T-helper 2 cell treated with Interferon-gamma antibody and Interleukin-4, amounts not matched to agents 100 ng/mL and 5 ng/mL, for 36 hours (primary cell): ENCODE data around the gene TRIOBP. TPM values are rescaled to one million over a fixed set of nuclear protein-coding genes. Genes with fewer than 3 reads are reported as not detected.

Experiments used
- intact Hi-C: fragments of 100-400 bp; cut with micrococcal nuclease; formaldehyde crosslinking; loops from one replicate; pipeline ENCODE4 v1.15.1; 2023
- total RNA-seq: library from RNA; stranded (reverse); gene quantifications from 2 replicates; pipeline ENCODE4 v1.2.3, GENCODE V29; 2022

The TRIOBP gene
- total RNA-seq, 1 donor from 2014 or later = 48.6 TPM

DNA sequence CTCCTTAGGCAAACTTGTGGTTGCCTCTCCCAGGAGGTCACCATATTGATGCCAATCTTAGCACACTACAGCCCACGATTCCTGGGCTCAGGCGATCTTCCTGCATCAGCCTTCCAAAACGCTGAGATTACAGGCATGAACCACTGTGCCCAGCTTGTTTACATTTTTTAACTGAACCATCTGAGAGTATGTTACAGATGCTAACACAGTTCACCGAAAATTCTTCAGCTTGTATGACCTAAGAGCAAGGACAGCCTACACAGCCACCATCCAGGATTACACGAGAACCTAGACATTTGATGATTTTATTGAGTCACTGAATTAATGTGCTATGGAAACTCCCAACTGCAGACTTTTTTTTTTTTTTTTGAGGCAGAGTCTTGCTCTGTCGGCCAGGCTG lies 27.3 kb upstream of the TRIOBP start:
- intact Hi-C loops = no loop called here

- intact Hi-C loops = loop anchor here (10.0 kb wide), 1 partner anchor 172 kb away; the partner anchor contains the start of genes ANKRD54 and EIF3L
Observed at GRCh38 chr22:37672206-37672919, 24.5 kb upstream of the TRIOBP start.

- intact Hi-C loops = loop anchor here (10.0 kb wide), 1 partner anchor 172 kb away; the partner anchor contains the start of genes ANKRD54 and EIF3L
Observed at GRCh38 chr22:37672920-37673455, 23.9 kb upstream of the TRIOBP start.

DNA sequence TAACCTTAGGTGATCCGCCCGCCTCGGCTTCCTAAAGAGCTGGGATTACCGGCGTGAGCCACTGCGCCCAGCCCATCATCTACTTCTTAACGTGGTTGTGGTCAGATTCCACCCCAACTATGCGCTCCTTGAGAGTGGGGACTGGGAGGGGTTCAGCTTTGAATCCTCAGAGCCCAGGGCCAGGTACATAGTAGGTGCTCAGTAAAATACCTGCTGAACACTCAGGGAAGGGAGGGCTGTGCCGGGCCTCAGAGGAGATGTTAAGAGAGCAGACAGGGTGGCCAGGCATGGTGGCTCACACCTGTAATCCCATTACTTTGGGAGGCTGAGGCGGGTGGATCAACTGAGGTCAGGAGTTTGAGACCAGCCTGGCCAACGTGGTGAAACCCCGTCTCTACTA lies 22.6 kb upstream of the TRIOBP start:
- intact Hi-C loops = loop anchor here (10.0 kb wide), 1 partner anchor 171 kb away; the partner anchor contains the start of genes ANKRD54 and EIF3L

DNA sequence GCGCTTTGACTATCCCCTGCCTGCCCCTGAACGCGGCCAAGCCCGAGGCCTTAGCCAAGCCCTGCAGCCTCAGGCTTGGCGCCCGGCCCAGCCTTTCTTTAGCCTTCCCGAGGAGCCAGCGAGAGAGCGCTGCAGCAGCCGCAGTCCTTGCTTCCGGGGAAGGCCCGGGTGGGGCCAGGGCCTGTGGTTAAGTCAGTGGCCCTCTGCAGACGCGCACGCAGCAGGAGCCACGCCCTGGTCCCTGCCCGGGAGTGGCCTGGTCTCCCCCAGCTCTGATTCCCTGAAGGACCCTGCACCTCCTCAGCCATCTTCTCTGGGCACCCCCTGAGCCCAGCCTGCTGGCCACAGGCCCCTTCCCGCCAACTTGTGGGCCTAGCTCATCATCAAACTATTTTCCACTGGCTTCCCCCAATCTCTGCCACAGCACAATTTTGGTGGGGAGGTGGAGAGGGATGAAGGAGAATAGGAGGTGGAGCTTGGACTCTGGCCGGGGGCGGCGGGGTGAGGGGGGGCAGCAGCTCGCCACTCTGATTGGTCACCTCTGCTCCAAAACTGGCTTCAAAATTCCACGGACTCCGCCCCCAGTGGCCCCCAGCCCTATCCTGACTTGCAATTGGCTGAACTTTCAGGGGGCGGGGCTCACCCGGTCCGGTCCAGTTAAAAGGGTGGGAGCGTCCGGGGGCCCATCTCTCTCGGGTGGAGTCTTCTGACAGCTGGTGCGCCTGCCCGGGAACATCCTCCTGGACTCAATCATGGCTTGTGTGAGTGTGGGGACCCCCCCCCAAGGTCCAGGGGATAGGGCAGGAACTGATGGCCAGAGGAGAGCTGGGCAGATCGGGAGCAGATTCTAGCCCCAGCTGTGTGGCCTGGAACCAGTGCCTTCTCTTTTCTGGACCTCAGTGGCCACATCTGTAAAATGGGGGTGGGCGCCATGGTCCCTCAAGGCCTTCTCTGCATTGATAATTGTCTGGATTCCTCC lies 21.6 kb upstream of the TRIOBP start, which contains the start of gene LGALS1:
Gene LGALS1, plus strand, starts transcription at position 686 of the 979 bp plus-strand sequence. Its CDS starts 67 bp downstream, at position 753.
- intact Hi-C loops = loop anchor here (5.0 to 10.0 kb wide), 3 partner anchors 132 to 433 kb away; partner anchors contain the start of genes ANKRD54, EIF3L, GCAT and RAC2

DNA sequence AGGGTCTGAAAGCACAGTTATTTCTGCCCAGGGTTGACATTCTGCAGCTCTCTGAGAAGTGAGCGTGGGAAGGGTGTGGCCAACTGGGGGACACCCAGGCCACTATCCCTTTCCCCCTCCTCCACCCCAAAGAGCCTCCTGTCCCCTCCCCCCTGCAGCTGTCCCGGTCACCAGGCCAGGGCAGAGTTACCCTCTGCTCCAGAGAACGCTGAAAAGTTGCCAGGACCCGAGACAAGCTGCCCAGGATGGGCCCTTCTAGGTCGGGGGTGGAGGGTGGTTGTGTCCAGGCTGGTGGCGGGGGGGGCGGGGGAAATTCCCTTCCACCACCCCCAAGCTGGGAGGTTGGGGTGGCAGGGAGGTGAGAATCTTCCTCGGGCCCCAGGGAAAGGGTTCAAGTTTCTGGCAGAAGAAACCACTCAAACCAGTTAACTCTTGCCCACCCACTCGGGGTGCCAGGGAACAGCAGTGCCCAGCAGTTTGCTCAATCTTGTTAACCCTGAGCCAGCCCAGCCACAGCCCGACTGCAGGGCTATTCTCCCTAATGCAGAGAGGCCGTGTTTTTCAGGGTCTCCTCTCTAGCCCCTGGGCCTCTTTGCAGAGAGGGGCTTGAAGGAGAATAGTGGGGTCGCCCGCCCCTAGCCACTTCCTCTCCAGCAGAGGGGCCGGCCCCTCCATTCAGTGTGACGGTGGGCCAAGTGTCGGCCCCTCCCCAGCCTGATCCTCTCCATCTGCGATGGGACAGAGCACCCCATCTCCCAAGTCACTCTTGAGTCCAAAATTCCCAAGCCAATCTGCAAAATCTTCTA lies 20.7 kb upstream of the TRIOBP start:
- intact Hi-C loops = loop anchor here (5.0 to 10.0 kb wide), 3 partner anchors 131 to 434 kb away; partner anchors contain the start of genes ANKRD54, EIF3L, GCAT and RAC2

GRCh38 chr22:37676736-37677492 lies 19.9 kb upstream of the TRIOBP start:
- intact Hi-C loops = loop anchor here (1.0 to 10.0 kb wide), 6 partner anchors 19 to 435 kb away; partner anchors contain the start of genes ANKRD54, EIF3L, GCAT and GGA1

GRCh38 chr22:37677493-37677974 lies 19.3 kb upstream of the TRIOBP start:
- intact Hi-C loops = loop anchor here (1.0 to 10.0 kb wide), 6 partner anchors 19 to 435 kb away; partner anchors contain the start of genes ANKRD54, EIF3L, GCAT and GGA1

- intact Hi-C loops = loop anchor here (5.0 to 10.0 kb wide), 3 partner anchors 129 to 436 kb away; partner anchors contain the start of genes ANKRD54, EIF3L, GCAT and RAC2
Observed at GRCh38 chr22:37678372-37678771, 18.5 kb upstream of the TRIOBP start.

- intact Hi-C loops = loop anchor here (5.0 to 10.0 kb wide), 3 partner anchors 128 to 437 kb away; partner anchors contain the start of genes ANKRD54, EIF3L, GCAT and RAC2
Observed at GRCh38 chr22:37679670-37680069, 17.2 kb upstream of the TRIOBP start.

- intact Hi-C loops = no loop called here
Observed at GRCh38 chr22:37680191-37680851, 16.5 kb upstream of the TRIOBP start.

DNA sequence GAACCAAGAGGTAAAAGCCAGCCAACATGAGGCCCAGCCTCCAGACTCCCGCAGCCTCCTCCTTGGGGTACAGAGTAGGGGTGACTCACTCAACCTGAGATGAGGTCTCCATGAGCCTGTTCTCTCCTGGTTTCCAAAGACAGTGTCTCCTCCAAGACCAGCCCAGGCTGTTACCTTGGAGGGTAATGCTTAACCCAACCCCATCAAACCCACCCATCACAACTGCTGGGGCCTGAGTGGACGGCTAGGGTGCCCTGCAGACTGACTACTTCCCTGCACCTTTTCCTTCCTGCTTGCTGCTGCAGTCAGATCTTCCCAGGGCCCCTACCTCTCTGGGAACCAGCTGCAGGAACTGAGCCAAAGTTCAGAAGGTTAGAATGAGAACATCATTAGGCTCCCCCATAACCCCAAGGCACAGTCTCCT lies 15.8 kb upstream of the TRIOBP start:
- intact Hi-C loops = loop anchor here (1.0 kb wide), 2 partner anchors 38 to 58 kb away; no protein-coding TSS in a partner anchor

DNA sequence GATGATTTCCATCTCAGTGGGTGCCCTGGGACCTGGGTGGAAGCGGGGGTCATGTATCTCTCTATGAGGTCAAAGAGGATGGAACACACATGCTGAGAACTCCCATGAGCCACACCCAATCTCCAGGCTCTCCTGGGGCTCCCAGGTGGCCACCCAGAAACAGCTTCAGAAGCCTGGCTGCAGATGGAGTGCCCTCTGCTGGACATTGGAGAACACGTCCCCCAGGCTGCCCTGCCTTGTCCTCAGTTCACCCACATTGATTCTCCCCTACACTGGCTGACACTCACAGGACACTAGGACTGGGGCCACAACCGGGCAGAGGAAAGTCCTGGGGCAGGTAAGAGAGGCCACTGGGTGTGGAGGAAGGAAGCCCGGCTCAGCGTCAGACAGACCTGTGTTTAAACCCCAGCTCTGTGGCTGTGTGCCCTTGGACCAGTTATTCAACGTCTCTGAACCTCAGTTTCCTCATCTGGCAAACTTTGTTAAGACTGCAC lies 15.2 kb upstream of the TRIOBP start:
- intact Hi-C loops = loop anchor here (1.0 kb wide), 2 partner anchors 38 to 58 kb away; no protein-coding TSS in a partner anchor

GRCh38 chr22:37684803-37685615 lies 11.8 kb upstream of the TRIOBP start:
- intact Hi-C loops = no loop called here

- intact Hi-C loops = loop anchor here (1.0 kb wide), 2 partner anchors 10 to 78 kb away; partner anchors contain the start of gene GGA1
Observed at GRCh38 chr22:37686002-37686982, 10.6 kb upstream of the TRIOBP start, which contains the start of gene NOL12. Gene NOL12 (plus strand): TSS chr22:37686343. CDS start chr22:37686393, 50 bp downstream.

DNA sequence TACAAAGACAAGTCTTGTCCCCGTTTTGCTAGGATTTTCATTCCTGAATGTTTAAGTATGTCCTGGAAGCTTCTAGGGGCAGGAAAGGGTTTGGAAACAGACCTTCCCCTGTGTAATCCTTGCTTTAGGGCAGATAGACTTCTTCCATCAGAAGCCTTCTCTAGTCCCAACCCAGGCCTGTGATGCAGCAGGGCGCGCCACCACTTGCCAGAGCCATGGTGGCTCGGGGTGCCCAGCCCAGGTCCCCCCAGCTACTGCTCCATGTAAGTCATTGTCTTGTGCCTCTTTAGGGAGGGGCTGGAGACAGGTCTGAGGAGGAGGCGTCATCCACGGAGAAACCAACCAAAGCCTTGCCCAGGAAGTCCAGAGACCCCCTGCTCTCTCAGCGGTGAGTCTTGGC lies 6.4 kb upstream of the TRIOBP start:
- intact Hi-C loops = loop anchor here (10.0 kb wide), 1 partner anchor 54 kb away; no protein-coding TSS in a partner anchor
